C4-2B (cell line): ENCODE measurements around the gene TAOK1.
A peak's percentile ranks its signal among the peaks of the same experiment; 100 is the strongest.

Experiments
- H3K27ac ChIP-seq: fragments of 450-650 bp; 2 replicates; pipeline ENCODE4 v1.5.1; 2017
- ZFX ChIP-seq: fragments of 450-650 bp; IDR thresholded peaks from 2 replicates; pipeline ENCODE4 v1.6.1; 2017
- TF ChIP-seq, protein P1 (sequence below): fragments of 450-650 bp; conservative IDR thresholded peaks from 2 replicates; pipeline ENCODE4 v1.5.1; 2017; ENCODE audit warnings: mild to moderate bottlenecking

The TAOK1 gene

DNA sequence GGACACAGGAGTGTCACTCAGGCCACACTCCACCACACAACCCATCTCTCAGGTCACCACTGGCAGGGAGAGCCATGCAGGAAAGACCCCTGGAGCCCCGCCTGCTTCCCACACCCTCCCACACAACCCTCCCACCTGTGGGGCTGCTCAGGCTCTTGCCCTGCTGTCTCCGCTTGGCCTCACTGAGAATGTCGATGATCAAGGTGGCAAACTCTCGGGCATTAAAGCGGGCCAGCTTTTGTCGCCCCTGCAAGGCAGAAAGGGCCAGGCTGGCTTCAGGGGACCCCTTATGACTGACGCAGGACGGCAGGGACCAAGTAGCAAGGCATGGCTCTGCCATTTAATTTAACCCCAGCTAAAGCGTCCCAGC lies 186.8 kb downstream of the TAOK1 start:
- H3K27ac ChIP-seq: no peak overlapping the region
- no peak for TF ChIP-seq ZFX
- TF ChIP-seq, protein P1, sequence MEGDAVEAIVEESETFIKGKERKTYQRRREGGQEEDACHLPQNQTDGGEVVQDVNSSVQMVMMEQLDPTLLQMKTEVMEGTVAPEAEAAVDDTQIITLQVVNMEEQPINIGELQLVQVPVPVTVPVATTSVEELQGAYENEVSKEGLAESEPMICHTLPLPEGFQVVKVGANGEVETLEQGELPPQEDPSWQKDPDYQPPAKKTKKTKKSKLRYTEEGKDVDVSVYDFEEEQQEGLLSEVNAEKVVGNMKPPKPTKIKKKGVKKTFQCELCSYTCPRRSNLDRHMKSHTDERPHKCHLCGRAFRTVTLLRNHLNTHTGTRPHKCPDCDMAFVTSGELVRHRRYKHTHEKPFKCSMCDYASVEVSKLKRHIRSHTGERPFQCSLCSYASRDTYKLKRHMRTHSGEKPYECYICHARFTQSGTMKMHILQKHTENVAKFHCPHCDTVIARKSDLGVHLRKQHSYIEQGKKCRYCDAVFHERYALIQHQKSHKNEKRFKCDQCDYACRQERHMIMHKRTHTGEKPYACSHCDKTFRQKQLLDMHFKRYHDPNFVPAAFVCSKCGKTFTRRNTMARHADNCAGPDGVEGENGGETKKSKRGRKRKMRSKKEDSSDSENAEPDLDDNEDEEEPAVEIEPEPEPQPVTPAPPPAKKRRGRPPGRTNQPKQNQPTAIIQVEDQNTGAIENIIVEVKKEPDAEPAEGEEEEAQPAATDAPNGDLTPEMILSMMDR: no peak

DNA sequence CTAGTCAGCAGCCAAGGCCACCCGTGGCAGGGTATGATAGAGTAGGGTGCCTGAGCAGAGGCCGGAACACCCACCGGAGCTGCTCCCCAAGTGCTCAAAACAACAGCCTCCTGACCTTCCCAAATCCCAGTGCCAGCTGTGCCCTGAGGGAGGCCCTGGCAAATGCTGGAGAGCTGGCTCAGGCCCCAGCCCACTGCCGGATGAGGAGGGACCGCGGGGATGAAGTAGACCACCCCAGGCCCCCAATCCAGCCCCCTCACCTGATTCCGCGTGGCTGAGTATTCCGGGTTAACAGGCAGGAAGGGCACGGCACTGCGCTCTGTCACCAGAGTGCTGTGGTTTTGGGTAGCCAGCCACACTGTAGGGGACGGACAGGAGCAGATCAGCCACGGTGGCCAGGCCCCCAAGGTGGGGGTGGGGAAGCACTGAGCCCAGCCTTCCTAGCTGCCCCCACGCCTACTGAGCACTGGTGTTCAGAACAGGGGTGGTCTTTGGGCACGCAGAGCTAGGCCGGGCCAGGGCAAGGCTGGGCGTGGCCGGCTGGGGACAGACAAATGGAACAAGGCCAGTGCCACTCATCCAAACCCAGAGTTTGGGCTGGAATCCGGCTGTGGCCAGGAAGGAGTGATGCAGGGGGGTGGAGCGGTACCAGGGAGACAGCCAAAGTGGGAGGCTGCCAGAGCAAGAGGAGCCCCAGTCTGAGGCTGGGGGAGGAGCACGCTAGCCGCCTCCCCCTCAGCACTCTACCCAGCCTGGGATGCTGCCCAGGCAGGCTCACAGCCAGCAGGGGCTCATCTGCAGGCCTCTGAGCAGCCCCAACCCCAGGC lies 187.4 kb downstream of the TAOK1 start:
- TF ChIP-seq, protein P1: no peak
- no peak overlapping the region for H3K27ac ChIP-seq

DNA sequence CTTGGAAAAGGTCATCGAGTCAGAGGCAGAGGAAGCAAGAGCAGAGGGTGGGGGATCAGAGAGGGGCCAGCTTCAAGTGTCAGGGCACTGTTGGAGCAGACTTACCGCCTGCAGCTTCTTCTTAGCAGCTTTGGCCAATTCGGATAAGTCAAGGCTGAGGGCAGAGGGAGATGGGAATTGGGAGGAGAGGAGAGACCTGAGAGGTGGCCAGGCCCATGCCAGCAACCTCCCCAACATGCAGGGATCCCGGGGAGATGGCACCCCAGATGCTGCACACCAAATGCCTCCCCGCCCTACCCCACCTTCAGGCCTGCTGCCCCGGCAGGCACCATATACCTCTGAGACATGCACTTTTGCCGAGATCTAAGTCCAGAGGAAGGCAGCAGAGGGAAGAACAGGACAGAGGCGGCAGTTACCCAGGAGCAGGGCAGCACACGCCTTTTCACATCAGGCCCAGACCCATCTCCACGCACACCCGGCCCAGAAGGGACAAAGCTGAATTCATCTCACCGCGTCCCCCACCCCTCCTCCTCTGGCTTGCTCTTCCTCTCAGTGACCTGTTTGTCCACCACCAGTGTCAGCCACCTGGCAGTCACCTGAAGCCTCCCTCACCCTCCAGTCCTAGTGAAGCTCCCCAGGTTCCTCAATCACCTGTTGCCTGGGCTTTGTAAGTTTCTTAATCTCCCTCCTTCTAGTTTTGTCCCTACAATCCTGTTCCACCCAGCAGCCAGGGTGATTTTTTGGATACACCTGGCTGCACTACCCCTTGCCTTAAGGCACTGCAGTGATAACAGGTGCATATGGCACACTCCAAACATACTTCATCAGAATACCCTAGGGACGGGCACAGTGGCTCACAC lies 188.7 kb downstream of the TAOK1 start:
- TF ChIP-seq, protein P1: no peak
- H3K27ac ChIP-seq: no peak overlapping the region

DNA sequence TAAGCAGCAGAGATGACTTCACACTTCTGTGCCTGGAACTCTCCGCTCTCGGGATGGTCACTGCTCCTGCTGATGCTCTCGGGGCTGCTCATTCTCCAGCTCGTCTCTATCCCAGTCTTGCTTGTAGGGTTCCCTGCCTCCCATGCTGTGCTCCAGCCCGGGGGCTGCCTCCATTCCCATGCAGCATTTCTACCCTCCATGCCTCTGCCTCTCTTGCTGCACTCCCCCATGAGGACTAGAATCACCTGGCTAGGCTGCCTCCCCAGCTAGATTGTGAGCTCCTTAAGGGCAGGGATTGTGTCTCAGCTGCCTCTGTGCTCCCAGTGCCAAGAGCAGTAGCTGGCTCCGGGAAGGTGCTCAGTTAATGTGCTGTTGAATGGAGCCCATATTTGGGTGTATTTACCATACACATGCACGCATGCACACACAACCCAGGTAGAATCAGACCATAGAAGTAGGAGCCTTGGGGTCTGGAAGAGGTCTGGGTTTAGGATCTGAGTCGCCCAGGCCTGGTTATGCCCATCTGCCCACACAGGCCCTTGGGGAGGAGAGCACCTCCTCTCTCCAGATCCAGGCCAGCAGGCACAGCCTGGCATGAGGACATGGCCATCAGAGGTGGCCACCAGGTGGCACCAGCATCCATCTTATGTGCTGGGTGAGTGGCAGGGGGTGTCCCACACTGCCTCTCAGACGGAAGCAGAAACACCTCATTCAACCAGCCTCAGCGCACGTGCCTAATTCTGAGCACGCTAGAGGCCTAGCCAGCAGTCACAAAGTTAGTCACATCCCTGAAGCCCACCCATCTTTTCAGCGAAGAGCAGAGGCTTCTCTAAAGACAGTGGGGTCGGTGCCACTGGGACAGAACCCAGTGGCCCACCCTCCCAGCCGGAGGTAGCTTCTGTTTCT lies 190.0 kb downstream of the TAOK1 start:
- peak overlapping the region; percentile 26 for H3K27ac ChIP-seq

DNA sequence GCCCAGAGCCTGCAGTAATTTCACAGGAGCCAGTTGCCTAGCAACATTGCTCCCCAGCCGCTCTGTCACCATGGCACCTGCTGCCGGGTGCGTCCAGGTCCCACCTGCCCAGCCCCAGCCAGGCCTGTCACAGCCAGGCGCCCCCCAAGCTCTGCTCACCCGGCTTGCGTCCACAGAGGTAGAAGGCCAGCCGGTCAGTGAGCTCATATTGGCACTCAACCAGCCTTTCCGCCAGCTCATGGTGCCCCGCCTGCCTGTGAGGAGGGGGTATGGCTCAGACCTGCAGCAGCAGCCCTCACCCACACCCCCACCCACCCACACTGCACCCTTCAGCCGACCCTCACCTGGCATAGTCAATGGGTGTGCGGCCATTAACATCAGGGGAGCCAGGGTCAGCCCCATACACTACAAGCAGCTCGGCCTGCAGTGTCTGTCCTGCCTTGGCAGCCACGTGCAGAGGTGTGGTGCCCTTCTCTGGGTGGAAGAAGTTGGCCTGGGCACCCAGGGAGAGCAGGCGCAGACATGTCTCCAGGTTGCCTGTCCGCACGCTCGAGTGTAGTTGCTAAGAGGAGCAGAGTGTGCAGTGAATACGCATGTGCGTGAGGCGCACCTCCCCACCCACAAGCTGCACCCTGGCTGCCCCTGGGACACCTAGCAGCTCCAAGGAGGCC lies 191.6 kb downstream of the TAOK1 start:
- H3K27ac ChIP-seq: no peak overlapping the region; the same call in 1 of the 2 replicates
- no peak for TF ChIP-seq ZFX
- TF ChIP-seq, protein P1: no peak

More for the DNA sequence above, 190.0 kb downstream of the TAOK1 start:
- peak; percentile 26; the same call in 1 of the 2 replicates for TF ChIP-seq ZFX
- TF ChIP-seq, protein P1: peak; percentile 95

DNA sequence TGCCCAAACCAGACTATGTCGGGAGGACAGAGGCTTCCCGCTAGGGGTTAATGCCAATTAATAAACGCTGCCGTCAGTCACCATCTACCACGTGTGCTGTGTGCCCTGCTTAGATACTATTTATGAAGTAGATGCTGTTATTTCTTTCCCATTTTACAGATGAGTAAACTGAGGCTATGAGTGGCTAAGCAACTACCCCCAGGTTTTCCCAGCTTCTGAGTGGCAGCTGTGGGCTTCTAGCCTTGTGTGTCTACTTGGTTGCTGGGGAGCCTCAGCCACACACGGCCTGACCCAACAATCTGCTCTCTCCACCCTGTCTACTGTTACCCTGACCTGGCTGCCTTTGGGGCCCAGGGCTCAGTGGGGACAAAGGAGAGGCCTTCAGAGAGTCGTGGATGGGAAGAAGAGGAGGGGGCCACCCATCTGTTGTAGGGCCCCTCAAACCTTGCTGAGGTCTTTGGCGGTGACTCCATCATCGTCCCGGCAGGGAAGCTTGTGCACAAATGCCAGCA lies 192.1 kb downstream of the TAOK1 start:
- no peak overlapping the region for H3K27ac ChIP-seq
- TF ChIP-seq ZFX: no peak
- TF ChIP-seq, protein P1: no peak
